ENCODE results near the gene CEACAM19. TPM values are rescaled to one million over a fixed set of nuclear protein-coding genes. Genes with fewer than 3 reads are reported as not detected.

CEACAM19 gene
- total and polyA plus RNA-seq, 2 of the 13 experiments (the other 11 are each of a cell fraction or from before 2014, with no cell fraction given) = 1.3 to 4.0 TPM

GRCh38 chr19:44722131-44723121 lies 51.1 kb downstream of the CEACAM19 start (continued):
- TF ChIP-seq ZBTB10 (CRISPR knock-in tag; IDR thresholded peaks at IDR 0.05; ENCODE audit: borderline replicate concordance) (no peak), SIN3A (IDR thresholded peaks at IDR 0.05; ENCODE audit: borderline replicate concordance, low read depth, low read length) (no peak; the same call in 1 of the 2 replicates), GTF2F1 (IDR thresholded peaks at IDR 0.05; ENCODE audit: low read length) (no peak), BATF2 (CRISPR knock-in tag; IDR thresholded peaks at IDR 0.05) (no peak), MXD4 (CRISPR knock-in tag; IDR thresholded peaks at IDR 0.05) (no peak), ARID4A (CRISPR knock-in tag; IDR thresholded peaks at IDR 0.05; ENCODE audit: borderline replicate concordance) (no peak), SAFB2 (CRISPR knock-in tag; IDR thresholded peaks at IDR 0.05; ENCODE audit: borderline replicate concordance, low read depth) (no peak), ZNF468 (CRISPR knock-in tag; IDR thresholded peaks at IDR 0.05) (no peak), ZNF660 (CRISPR knock-in tag; IDR thresholded peaks at IDR 0.05; ENCODE audit: borderline replicate concordance, low read depth) (no peak), FOXM1 (CRISPR knock-in tag; IDR thresholded peaks at IDR 0.05) (no peak), SALL1 (CRISPR knock-in tag; IDR thresholded peaks at IDR 0.05) (no peak), ZNF878 (CRISPR knock-in tag; IDR thresholded peaks at IDR 0.05) (no peak), ZNF552 (CRISPR knock-in tag; IDR thresholded peaks at IDR 0.05; ENCODE audit: borderline replicate concordance) (no peak), ZNF597 (CRISPR knock-in tag; IDR thresholded peaks at IDR 0.05) (no peak), AHR (CRISPR knock-in tag; IDR thresholded peaks at IDR 0.05) (no peak), ZFP82 (CRISPR knock-in tag; IDR thresholded peaks at IDR 0.05; ENCODE audit: borderline replicate concordance) (no peak), EED (CRISPR knock-in tag; IDR thresholded peaks at IDR 0.05) (no peak), ZNF776 (CRISPR knock-in tag; IDR thresholded peaks at IDR 0.05) (no peak)
